ENCODE measurements around the gene SLC30A5.

Gene SLC30A5

DNA sequence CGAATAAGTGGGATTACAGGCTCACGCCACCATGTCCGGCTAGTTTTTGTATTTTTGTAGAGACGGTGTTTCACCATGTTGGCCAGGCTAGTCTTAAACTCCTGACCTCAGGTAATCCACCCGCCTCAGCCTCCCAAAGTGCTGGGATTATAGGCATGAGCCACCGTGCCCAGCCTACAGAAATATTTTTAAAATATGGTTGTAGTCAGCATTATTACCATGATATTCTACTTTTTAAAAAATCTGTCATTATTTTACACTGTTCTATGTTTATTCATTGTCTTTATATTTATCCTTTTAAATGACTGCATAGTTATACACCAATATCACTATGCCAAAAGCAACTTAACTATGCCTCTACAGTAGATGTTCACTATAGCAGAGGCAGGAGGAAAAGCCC, 41.6 kb upstream of the SLC30A5 start:
- H3K4me3 ChIP-seq (ENCODE audit: low read length), result no peak overlapping the region
- no peak for DNase-seq (ENCODE audit: low read depth)
- TF ChIP-seq, protein P1, sequence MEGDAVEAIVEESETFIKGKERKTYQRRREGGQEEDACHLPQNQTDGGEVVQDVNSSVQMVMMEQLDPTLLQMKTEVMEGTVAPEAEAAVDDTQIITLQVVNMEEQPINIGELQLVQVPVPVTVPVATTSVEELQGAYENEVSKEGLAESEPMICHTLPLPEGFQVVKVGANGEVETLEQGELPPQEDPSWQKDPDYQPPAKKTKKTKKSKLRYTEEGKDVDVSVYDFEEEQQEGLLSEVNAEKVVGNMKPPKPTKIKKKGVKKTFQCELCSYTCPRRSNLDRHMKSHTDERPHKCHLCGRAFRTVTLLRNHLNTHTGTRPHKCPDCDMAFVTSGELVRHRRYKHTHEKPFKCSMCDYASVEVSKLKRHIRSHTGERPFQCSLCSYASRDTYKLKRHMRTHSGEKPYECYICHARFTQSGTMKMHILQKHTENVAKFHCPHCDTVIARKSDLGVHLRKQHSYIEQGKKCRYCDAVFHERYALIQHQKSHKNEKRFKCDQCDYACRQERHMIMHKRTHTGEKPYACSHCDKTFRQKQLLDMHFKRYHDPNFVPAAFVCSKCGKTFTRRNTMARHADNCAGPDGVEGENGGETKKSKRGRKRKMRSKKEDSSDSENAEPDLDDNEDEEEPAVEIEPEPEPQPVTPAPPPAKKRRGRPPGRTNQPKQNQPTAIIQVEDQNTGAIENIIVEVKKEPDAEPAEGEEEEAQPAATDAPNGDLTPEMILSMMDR (conservative IDR thresholded peaks at IDR 0.05; ENCODE audit: low read depth, low read length), result no peak

DNA sequence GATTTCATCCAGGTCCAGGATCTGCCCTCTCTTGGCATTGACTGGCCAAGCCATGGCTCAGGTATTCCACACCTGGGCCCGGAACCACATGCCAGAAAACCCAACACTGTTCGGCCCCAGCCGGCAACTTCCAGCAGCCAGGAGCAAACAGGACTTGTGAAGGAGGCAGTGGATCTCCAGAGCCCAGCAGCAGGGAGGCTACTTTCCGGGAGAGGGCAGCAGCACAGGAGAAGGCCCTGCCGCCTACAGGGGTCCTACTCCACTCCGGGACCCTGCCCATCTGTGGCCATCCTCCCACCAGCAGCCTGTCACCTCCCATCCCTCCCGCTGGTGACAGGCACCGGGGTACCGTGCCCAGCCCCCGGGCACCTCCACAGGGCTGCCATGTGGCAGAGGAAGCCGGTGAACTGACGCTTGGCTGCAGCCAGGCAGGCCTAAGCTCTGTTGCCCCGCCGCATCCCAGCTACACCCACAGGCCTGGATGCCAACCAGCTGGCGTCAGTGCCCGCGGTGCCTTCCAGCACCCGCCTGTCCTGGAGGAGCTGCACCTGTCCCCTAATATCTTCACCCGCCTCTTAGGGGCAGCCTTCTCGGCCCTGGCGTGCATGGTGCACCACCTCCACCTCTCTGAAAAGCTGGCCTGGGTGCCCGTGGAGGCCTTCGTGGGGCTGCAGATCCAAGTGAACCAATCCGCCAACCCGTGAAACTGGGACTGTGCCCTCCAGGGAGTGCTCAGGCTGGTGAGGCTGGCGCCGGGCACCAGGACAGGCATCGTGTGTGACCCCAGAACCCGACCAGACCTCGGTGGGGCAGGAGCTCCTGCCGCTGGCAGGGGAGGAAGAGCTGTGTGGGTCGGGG, 18.9 kb upstream of the SLC30A5 start:
- no peak for DNase-seq (ENCODE audit: low read depth)
- H3K4me3 ChIP-seq (ENCODE audit: low read length), result no peak overlapping the region
- TF ChIP-seq, protein P1 (conservative IDR thresholded peaks at IDR 0.05; ENCODE audit: low read depth, low read length), result no peak

DNA sequence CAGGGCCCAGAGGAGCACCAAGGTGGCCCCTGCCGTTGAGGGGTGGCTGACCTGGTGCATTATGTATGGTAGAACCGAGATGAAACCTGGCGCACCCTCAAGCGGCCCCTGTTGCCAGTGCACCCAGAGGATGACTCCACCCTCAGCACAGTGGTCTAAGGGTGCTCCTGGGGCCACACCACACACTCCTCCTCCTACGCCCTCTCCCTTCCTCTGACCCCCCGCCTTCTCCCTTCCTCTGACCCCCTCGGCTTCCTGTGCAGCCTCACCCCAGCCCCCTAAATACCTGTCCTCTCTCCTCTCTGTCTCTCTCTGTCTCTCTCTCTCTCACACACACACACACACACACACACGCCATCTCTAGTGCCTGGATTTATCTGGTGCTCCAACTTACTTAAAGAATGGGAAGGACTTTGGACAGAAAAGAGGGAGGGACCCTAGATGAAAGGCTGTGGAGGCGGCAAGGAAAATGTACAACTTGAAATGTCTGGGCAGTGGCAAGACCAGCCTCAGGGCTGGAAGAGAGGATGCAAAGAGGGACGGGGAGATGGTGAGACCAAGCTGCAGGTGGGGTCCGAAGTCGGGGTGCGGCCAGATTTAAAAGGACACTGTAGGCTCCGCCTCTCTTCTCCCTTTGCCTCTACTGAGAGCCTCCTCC, 18.2 kb upstream of the SLC30A5 start:
- no peak for DNase-seq (ENCODE audit: low read depth)
- TF ChIP-seq, protein P1 (conservative IDR thresholded peaks at IDR 0.05; ENCODE audit: low read depth, low read length), result no peak
- no peak overlapping the region for H3K4me3 ChIP-seq (ENCODE audit: low read length)

- TF ChIP-seq, protein P1 (conservative IDR thresholded peaks at IDR 0.05; ENCODE audit: low read depth, low read length), result no peak
- H3K4me3 ChIP-seq (ENCODE audit: low read length), result no peak overlapping the region
- DNase-seq (ENCODE audit: low read depth), result no peak
These were observed 14.8 kb upstream of the SLC30A5 start for GRCh38 chr5:69078921-69079540.

DNA sequence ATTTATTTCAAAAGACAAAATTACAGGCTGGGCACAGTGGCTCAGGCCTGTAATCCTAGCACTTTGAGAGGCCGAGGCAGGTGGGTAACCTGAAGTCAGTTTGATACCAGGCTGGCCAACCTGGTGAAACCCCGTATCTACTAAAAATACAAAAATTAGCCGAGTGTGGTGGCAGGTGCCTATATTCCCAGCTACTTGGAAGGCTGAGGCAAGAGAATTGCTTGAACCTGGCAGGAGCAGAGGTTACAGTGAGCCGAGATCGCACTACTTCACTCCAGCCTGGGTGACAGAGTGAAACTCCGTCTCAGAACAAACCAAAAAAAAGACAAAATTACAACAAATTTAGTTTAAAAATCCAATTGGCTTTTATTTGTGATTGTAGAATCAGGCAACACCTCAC, 14.3 kb upstream of the SLC30A5 start:
- no peak overlapping the region for H3K4me3 ChIP-seq (ENCODE audit: low read length)
- no peak for DNase-seq (ENCODE audit: low read depth)
- TF ChIP-seq, protein P1 (conservative IDR thresholded peaks at IDR 0.05; ENCODE audit: low read depth, low read length), result no peak

DNA sequence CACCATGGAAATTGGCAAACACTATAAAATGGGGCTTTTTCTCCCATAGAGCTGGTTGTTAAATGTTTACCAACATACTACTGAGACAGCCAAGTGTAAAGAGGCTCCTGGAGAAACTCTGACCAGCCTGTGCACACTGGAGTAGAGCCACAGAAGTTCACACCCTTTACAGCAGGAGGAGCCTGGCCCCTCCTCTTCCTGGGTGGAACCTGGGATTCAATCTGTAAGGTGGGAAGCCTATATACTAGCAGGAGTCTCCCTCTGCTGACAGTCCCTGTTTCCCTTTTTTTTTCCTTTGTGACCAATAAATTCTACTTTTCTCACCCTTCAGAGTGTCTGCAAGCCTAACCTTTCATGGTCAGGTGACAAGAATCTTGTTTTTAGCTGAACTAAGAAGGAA, 10.4 kb upstream of the SLC30A5 start:
- no peak for DNase-seq (ENCODE audit: low read depth)
- TF ChIP-seq, protein P1 (conservative IDR thresholded peaks at IDR 0.05; ENCODE audit: low read depth, low read length), result peak; percentile 34
- H3K4me3 ChIP-seq (ENCODE audit: low read length), result no peak overlapping the region

All from retinal pigment epithelial cell (primary cell).